IMR-90 (cell line): ENCODE results near the gene MGAT4A. TPM values are rescaled to one million over a fixed set of nuclear protein-coding genes. Genes with fewer than 3 reads are reported as not detected.

ENCODE experiments used
- ATAC-seq: fragments of 200-7000 bp; cut with Tn5 transposase; 2 replicates; pipeline ENCODE4 v1.9.1; 2020; ENCODE audit warnings: low read depth, mild to moderate bottlenecking, moderate library complexity
- BruUV-seq: library from RNA; stranded (reverse); fragments of 400-500 nt; replicated peaks from 2 replicates; lab custom pipeline; 2021; lab: Mats Ljungman, UMichigan
- CTCF ChIA-PET: fragments of 300-600 bp; formaldehyde crosslinking; extraction: SDS; loops from one replicate; lab custom pipeline; 2021; ENCODE audit warnings: antibody characterized with exemption; lab: Yijun Ruan, JAX
- POLR2A ChIA-PET: fragments of 300-600 bp; sonication (Branson Sonifier 250); formaldehyde crosslinking; loops from one replicate; lab custom pipeline; 2022; ENCODE audit warnings: antibody characterized with exemption; ENCODE audit not compliant: unreplicated experiment; lab: Charles Lee
- DNase-seq: peaks from one replicate; pipeline ENCODE4 v3.0.0; 2013
- H2AFZ ChIP-seq: replicated peaks from 2 replicates; pipeline ENCODE3; 2013; ENCODE audit warnings: low read length, mild to moderate bottlenecking; ENCODE audit not compliant: poor library complexity
- H2AK5ac ChIP-seq: 2 replicates; pipeline ENCODE4 v1.6.1; 2013; ENCODE audit warnings: low read depth, low read length, inconsistent platforms
- H2AK9ac ChIP-seq: replicated peaks from 2 replicates; pipeline ENCODE3; 2013; ENCODE audit warnings: mild to moderate bottlenecking, low read depth, low read length, moderate library complexity; ENCODE audit not compliant: poor library complexity
- H2BK120ac ChIP-seq: 2 replicates; pipeline ENCODE4 v1.6.1; 2013; ENCODE audit warnings: low read depth, low read length, inconsistent platforms
- H2BK15ac ChIP-seq: 3 replicates; pipeline ENCODE4 v1.6.1; 2013; ENCODE audit warnings: low read depth, low read length, inconsistent platforms
- H2BK20ac ChIP-seq: 2 replicates; pipeline ENCODE4 v1.6.1; 2013; ENCODE audit warnings: low read depth, mild to moderate bottlenecking, inconsistent platforms, low read length, moderate library complexity
- H2BK5ac ChIP-seq: 2 replicates; pipeline ENCODE4 v1.6.1; 2013; ENCODE audit warnings: mild to moderate bottlenecking, low read depth, low read length, inconsistent platforms; ENCODE audit not compliant: poor library complexity, severe bottlenecking
- H3K14ac ChIP-seq: replicated peaks from 2 replicates; pipeline ENCODE4 v1.6.1; 2013; ENCODE audit warnings: low read depth, low read length, inconsistent platforms
- H3K18ac ChIP-seq: 2 replicates; pipeline ENCODE4 v1.6.1; 2013; ENCODE audit warnings: low read depth, low read length, control low read depth
- H3K23ac ChIP-seq: 2 replicates; pipeline ENCODE4 v1.6.1; 2013; ENCODE audit warnings: low read depth, low read length, inconsistent platforms
- H3K27ac ChIP-seq: 2 replicates; pipeline ENCODE4 v1.5.1; 2013; ENCODE audit warnings: mild to moderate bottlenecking, control low read depth, low read length; ENCODE audit not compliant: insufficient read depth
- H3K27me3 ChIP-seq: 2 replicates; pipeline ENCODE4 v1.6.1; 2013; ENCODE audit warnings: low read length; ENCODE audit not compliant: control insufficient read depth, insufficient read depth
- H3K36me3 ChIP-seq: 2 replicates; pipeline ENCODE4 v1.6.1; 2013; ENCODE audit warnings: low read length, mixed read lengths; ENCODE audit not compliant: control insufficient read depth, insufficient read depth
- H3K4ac ChIP-seq: 2 replicates; pipeline ENCODE4 v1.6.1; 2013; ENCODE audit warnings: low read depth, low read length, inconsistent platforms
- H3K4me1 ChIP-seq: 2 replicates; pipeline ENCODE4 v1.6.1; 2013; ENCODE audit warnings: low read length, mixed read lengths; ENCODE audit not compliant: control insufficient read depth, insufficient read depth
- H3K4me2 ChIP-seq: 2 replicates; pipeline ENCODE4 v1.6.1; 2013; ENCODE audit warnings: low read depth, mild to moderate bottlenecking, control low read depth, low read length, moderate library complexity
- H3K4me3 ChIP-seq: 2 replicates; pipeline ENCODE4 v1.5.1; 2013; ENCODE audit warnings: low read depth, mild to moderate bottlenecking, control low read depth, low read length, moderate library complexity; ENCODE audit not compliant: insufficient read depth
- H3K56ac ChIP-seq: 2 replicates; pipeline ENCODE4 v1.6.1; 2013; ENCODE audit warnings: low read length, inconsistent platforms; ENCODE audit not compliant: insufficient read depth; ENCODE audit errors: extremely low read depth
- H3K79me1 ChIP-seq, 2 experiments: 2 replicates each; pipeline ENCODE4 v1.6.1; 2013; ENCODE audit warnings: low read length in 2 of 2, inconsistent platforms in 1 of 2, low read depth in 1 of 2
- H3K9ac ChIP-seq: 2 replicates; pipeline ENCODE4 v1.6.1; 2013; ENCODE audit warnings: low read depth, low read length, control low read depth
- H3K9me1 ChIP-seq: 2 replicates; pipeline ENCODE4 v1.6.1; 2013; ENCODE audit warnings: low read length, inconsistent platforms; ENCODE audit not compliant: insufficient read depth
- H3K9me3 ChIP-seq: 2 replicates; pipeline ENCODE4 v1.6.1; 2013; ENCODE audit warnings: low read length; ENCODE audit not compliant: control insufficient read depth, insufficient read depth
- H4K20me1 ChIP-seq: 2 replicates; pipeline ENCODE4 v1.6.1; 2013; ENCODE audit warnings: low read length, inconsistent platforms; ENCODE audit not compliant: insufficient read depth
- H4K5ac ChIP-seq: 2 replicates; pipeline ENCODE4 v1.6.1; 2013; ENCODE audit warnings: mild to moderate bottlenecking, low read depth, low read length, control low read depth
- H4K8ac ChIP-seq, 2 experiments: 2 replicates each; pipeline ENCODE4 v1.6.1; 2013; ENCODE audit warnings: low read depth in 2 of 2, low read length in 2 of 2, control low read depth in 1 of 2, inconsistent platforms in 1 of 2
- H4K91ac ChIP-seq: 2 replicates; pipeline ENCODE4 v1.6.1; 2013; ENCODE audit warnings: low read depth, low read length, inconsistent platforms; ENCODE audit not compliant: insufficient read depth
- RAD21 ChIP-seq: IDR thresholded peaks from 2 replicates; pipeline ENCODE4 v1.6.1; 2012; ENCODE audit warnings: low read length, improper control_type of control experiment
- SMC3 ChIP-seq: fragments of 150-350 bp; IDR thresholded peaks from 2 replicates; pipeline ENCODE4 v1.6.1; 2016; ENCODE audit warnings: low read depth, mild to moderate bottlenecking, antibody characterized with exemption, low read length, moderate library complexity
- USF2 ChIP-seq: fragments of 150-350 bp; IDR thresholded peaks from 2 replicates; pipeline ENCODE4 v1.6.1; 2017; ENCODE audit warnings: mild to moderate bottlenecking, antibody characterized with exemption, low read length, low read depth
- WGBS, 2 experiments: methylation state at CpG; one replicate each; pipeline versions ENCODE4 v1.1.5 to v1.1.7; 2013; ENCODE audit warnings: missing lambda C conversion rate in 2 of 2; ENCODE audit not compliant: insufficient read length in 1 of 2; ENCODE audit errors: extremely low coverage in 2 of 2; 5-methylcytosine and 5-hydroxymethylcytosine counted together
- dilution Hi-C: fragments of 300-500 bp; cut with HindIII; formaldehyde crosslinking; loops from one replicate; pipeline ENCODE4 v1.14.3; 2018; ENCODE audit warnings: low sequenced_read_pairs; ENCODE audit not compliant: unreplicated experiment
- in situ Hi-C: fragments of 300-500 bp; cut with MboI; formaldehyde crosslinking; loops from 3 replicates; pipeline ENCODE4 v1.14.3; 2019; ENCODE audit warnings: low sequenced_read_pairs, inconsistent platforms, mixed read lengths
- intact Hi-C: fragments of 100-400 bp; cut with micrococcal nuclease; formaldehyde crosslinking; loops from 2 replicates; pipeline ENCODE4 v1.10.0; 2022
- polyA plus RNA-seq, 3 experiments: library from polyadenylated mRNA; depleted of rRNA; stranded (reverse); fragments of >200 nt; gene quantifications; 2 replicates each; pipeline ENCODE4 v1.2.3, GENCODE V29; 2012; ENCODE audit warnings: low replicate concordance in 1 of 3
- total RNA-seq: library from RNA; depleted of rRNA; stranded (reverse); fragments of >200 nt; gene quantifications from 2 replicates; pipeline ENCODE4 v1.2.3, GENCODE V29; 2012
- TF ChIP-seq, protein P1 (sequence below): conservative IDR thresholded peaks from 2 replicates; pipeline ENCODE4 v1.5.1; 2012; ENCODE audit warnings: mild to moderate bottlenecking, low read depth, low read length, improper control_type of control experiment

Gene MGAT4A
- total and polyA plus RNA-seq, 2 of the 4 experiments (the other 2 are of a cell fraction): under 0.01 TPM; not detected in 1

DNA sequence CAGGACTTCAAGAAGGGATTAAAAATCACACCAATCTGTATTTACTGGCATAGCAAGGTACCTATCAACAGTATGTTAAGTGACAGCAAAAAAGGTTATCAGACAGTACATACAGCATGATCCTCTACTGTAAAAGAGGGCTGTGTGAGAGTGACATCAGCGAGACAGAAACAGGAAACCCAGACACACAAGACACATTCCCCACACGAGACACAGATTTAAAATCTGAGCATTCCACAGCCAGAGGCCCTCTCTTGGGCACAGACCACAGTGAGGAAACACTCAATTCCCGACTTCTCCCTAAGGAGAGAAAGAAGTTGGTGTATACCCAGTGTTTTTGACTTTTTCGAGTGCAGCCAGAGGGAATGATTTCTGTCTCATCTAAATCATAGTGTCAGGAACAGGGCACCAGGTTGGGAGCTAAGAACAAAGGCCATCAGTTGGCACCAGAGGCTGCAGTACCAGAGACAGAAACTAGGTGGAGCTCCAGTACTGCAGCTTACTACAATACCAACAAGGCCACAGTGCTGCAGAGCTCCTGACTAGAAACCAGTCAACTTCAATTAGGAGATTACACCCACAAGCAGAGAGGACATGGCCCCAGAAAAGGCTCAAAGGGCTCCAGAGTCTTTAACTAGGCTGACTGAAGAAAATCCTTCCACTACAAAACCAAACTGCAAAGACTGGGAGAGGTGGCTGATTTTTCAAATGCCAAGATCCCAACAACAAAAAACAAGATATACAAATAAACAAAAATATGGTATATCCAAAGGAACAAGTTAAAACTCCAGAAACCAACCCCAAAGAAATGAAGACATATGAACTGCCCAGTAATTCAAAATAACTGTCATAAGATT lies 81.6 kb downstream of the MGAT4A start:
- no peak overlapping the region for H3K4me2 ChIP-seq
- no peak overlapping the region for H2AFZ ChIP-seq
- no peak overlapping the region for H2BK20ac ChIP-seq
- no peaks in the 10 kb centered on the region for H4K20me1 ChIP-seq
- no peak overlapping the region for H4K5ac ChIP-seq
- H2BK15ac ChIP-seq: no peak overlapping the region
- no peaks in the 10 kb centered on the region for H3K4me1 ChIP-seq
- no peak overlapping the region for H4K8ac ChIP-seq
- no peak overlapping the region for H2BK5ac ChIP-seq
- H2AK9ac ChIP-seq: no peak overlapping the region
- DNase-seq (peak; percentile 71), ATAC-seq (peak; percentile 100)
- BruUV-seq: no TSS peak
- no peak overlapping the region for H3K4ac ChIP-seq
- no peak overlapping the region for H2AK5ac ChIP-seq
- in situ Hi-C loops (loop anchor here (5.0 to 25.0 kb wide), 3 partner anchors 195 to 863 kb away; no protein-coding TSS in a partner anchor), intact Hi-C loops (loop anchor here (1.0 kb wide), 2 partner anchors 188 to 417 kb away; no protein-coding TSS in a partner anchor), dilution Hi-C loops (no loop called here)
- H3K23ac ChIP-seq: no peak overlapping the region
- no peak overlapping the region for H4K91ac ChIP-seq
- H3K18ac ChIP-seq: no peak overlapping the region
- H3K79me1 ChIP-seq: no peaks in the 10 kb centered on the region
- CTCF ChIA-PET: interaction anchor here (0.5 to 1.6 kb wide), 17 partner anchors 11 to 1770 kb away, joined by 3 to 20 read pairs (median 4); no protein-coding TSS in a partner anchor
- no peak overlapping the region for H3K56ac ChIP-seq
- H3K27me3 ChIP-seq: peaks cover 4% of the 10 kb centered on the region
- H3K9me3 ChIP-seq: no peaks in the 10 kb centered on the region
- TF ChIP-seq, protein P1, sequence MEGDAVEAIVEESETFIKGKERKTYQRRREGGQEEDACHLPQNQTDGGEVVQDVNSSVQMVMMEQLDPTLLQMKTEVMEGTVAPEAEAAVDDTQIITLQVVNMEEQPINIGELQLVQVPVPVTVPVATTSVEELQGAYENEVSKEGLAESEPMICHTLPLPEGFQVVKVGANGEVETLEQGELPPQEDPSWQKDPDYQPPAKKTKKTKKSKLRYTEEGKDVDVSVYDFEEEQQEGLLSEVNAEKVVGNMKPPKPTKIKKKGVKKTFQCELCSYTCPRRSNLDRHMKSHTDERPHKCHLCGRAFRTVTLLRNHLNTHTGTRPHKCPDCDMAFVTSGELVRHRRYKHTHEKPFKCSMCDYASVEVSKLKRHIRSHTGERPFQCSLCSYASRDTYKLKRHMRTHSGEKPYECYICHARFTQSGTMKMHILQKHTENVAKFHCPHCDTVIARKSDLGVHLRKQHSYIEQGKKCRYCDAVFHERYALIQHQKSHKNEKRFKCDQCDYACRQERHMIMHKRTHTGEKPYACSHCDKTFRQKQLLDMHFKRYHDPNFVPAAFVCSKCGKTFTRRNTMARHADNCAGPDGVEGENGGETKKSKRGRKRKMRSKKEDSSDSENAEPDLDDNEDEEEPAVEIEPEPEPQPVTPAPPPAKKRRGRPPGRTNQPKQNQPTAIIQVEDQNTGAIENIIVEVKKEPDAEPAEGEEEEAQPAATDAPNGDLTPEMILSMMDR: peak; percentile 96
- peak; percentile 92 for TF ChIP-seq RAD21
- TF ChIP-seq SMC3: peak; percentile 86
- no peak for TF ChIP-seq USF2
- H3K14ac ChIP-seq: no peak overlapping the region
- POLR2A ChIA-PET: no interaction called here
- no peak overlapping the region for H3K4me3 ChIP-seq
- H3K9me1 ChIP-seq: no peaks in the 10 kb centered on the region
- WGBS, 2 experiments: no CpG with 5 or more reads among the region's 4 CpGs
- H3K27ac ChIP-seq: no peak overlapping the region
- no peak overlapping the region for H3K9ac ChIP-seq
- no peaks in the 10 kb centered on the region for H3K36me3 ChIP-seq
- H2BK120ac ChIP-seq: no peak overlapping the region
